GM12891 (cell line): ENCODE measurements around the gene ELOVL6. TPM values are rescaled to one million over a fixed set of nuclear protein-coding genes. Genes with fewer than 3 reads are reported as not detected.
"Not testable (repeated sequence)": the region's sequence is repeated elsewhere in the genome, so short reads cannot be mapped to it uniquely, and the experiment has no call there.

Source experiments
- DNase-seq: peaks from one replicate; pipeline ENCODE4 v3.0.0; 2011; ENCODE audit warnings: low spot score; ENCODE audit not compliant: insufficient read length
- FAIRE-seq: peaks from 2 replicates; lab custom pipeline; 2011; peaks lifted over from hg19 to GRCh38; lab: Jason Lieb, UNC
- PAX5 ChIP-seq: IDR thresholded peaks from 2 replicates; pipeline ENCODE4 v1.6.1; 2011; ENCODE audit warnings: low read length, moderate library complexity, mild to moderate bottlenecking; ENCODE audit not compliant: insufficient read depth, severe bottlenecking
- POLR2A ChIP-seq: IDR thresholded peaks from 2 replicates; pipeline ENCODE4 v1.6.1; 2011; ENCODE audit warnings: low read depth, low read length, control low read depth
- POLR2AphosphoS5 ChIP-seq: IDR thresholded peaks from 2 replicates; pipeline ENCODE4 v1.6.1; 2011; ENCODE audit warnings: low read depth, low read length, control low read depth
- POU2F2 ChIP-seq: IDR thresholded peaks from 2 replicates; pipeline ENCODE4 v1.6.1; 2011; ENCODE audit warnings: low read depth, mild to moderate bottlenecking, control low read depth, low read length, moderate library complexity
- SPI1 ChIP-seq: IDR thresholded peaks from 2 replicates; pipeline ENCODE4 v1.6.1; 2011; ENCODE audit warnings: low read depth, low read length, control low read depth
- TAF1 ChIP-seq: IDR thresholded peaks from 2 replicates; pipeline ENCODE4 v1.6.1; 2011; ENCODE audit warnings: low read depth, low read length, control low read depth
- polyA plus RNA-seq: library from polyadenylated mRNA; unstranded; fragments of >200 nt; gene quantifications from one replicate; pipeline ENCODE4 v1.2.1, GENCODE V29; 2012; ENCODE audit warnings: low read depth, missing spikeins, inconsistent platforms; ENCODE audit not compliant: missing spikeins

Gene ELOVL6, protein sequence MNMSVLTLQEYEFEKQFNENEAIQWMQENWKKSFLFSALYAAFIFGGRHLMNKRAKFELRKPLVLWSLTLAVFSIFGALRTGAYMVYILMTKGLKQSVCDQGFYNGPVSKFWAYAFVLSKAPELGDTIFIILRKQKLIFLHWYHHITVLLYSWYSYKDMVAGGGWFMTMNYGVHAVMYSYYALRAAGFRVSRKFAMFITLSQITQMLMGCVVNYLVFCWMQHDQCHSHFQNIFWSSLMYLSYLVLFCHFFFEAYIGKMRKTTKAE
- 5.9 TPM for polyA plus RNA-seq

DNA sequence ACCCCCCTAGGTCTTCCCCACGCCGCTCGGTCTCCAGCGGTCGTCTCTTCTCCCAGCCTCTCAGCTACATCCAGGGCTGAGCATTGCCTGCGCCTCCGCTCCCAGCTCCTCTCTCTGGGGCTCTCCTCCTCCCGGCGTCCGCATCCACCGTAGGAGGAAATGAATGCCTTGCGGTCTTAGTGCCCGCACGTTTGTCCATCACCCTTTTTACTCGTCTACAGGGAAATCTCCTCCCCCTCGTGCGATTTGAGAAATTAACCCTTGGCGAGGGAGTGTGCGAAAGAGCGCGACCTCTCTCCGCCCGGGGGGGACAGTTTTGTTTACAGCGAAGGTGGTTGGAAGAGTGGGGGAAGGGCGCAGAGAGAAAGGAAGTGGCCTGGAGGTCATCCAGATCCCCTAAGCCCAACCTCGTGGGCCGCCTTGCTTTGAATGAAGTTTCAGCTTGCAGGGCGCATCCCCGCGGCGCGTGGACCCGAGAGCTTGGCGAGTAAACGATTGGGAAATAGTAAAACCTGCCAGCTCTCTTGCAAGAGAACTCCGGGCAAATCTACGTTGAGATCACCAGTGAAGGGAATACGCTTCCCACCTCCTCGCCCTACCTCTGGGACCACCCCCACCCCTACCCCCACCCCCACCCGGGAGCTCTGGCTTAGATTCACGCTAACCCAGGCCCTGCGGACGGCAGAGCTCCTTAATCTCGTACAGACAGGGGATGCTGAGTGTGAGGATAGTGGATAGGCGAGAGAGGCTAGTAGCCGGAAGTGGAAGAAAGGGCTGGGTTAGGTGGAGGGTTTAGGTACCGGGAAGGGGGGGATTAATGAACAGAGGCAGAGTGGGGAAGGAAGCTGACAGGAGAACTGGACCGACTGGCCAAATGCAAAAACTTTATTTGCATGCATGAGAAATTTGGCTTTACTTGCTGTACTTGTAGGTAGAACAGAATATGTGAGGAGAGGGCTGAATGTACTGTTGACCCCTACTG, at the start of gene ELOVL6:
TSS of gene ELOVL6 (minus strand) at position 181 of the 982 bp plus-strand sequence. CDS start 280 bp downstream, outside the sequence.
- TF ChIP-seq POLR2AphosphoS5 (no peak), TAF1 (0 out of 2 replicates have a peak, but pooled peaks have one; percentile 57), SPI1 (peak; percentile 60), POU2F2 (peak; percentile 42; the same call in 1 of the 2 replicates)
- no peak for DNase-seq
- peak; percentile 80 for FAIRE-seq

DNA sequence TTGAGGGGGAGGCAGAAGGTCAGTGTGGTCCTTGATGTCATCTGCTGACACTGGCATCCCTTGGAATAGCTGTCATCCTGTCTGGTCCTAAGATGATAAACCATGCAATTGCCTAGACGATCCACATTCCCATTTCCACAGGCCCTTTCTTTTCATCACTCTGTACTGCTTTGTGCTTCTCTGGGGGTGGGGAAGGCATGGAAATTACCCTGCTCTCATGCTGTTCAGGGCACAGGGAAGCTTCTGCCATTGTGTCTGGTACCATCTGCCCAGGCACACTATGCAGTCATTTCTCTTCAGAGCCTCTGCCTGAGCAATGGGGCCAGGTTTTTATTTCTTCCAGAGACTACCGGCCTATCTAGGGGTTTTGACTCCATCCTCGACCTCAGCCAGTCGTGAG, 49.7 kb upstream of the ELOVL6 start:
- FAIRE-seq (no peak), DNase-seq (no peak)

DNA sequence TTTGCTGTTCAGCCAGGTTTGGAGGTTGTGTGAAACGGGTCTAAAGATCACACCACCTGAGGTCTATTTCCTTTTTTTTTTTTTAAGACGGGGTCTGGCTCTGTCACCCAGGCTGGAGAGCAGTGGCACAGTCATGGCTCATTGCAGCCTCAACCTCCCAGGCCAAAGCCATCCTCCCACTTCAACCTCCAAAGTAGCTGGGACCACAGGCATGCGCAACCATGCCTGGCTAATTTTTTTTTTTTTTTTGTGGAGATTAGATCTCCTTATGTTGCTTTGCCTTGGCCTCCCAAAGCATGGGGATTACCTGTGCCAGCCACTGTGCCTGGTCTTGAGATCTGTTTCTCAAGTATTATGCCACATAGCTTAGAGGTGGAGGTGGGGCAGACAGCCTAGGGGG, 49.2 kb upstream of the ELOVL6 start:
- DNase-seq (no peak), FAIRE-seq (no peak)
- no peak for TF ChIP-seq SPI1
- no peak for TF ChIP-seq POLR2A
- TF ChIP-seq POLR2AphosphoS5 = no peak
- no peak for TF ChIP-seq PAX5
- TF ChIP-seq TAF1 = no peak
- no peak for TF ChIP-seq POU2F2

More for the DNA sequence above, 49.7 kb upstream of the ELOVL6 start:
- TF ChIP-seq SPI1 (no peak), POU2F2 (no peak), TAF1 (no peak), POLR2AphosphoS5 (no peak), PAX5 (no peak), POLR2A (no peak)

DNA sequence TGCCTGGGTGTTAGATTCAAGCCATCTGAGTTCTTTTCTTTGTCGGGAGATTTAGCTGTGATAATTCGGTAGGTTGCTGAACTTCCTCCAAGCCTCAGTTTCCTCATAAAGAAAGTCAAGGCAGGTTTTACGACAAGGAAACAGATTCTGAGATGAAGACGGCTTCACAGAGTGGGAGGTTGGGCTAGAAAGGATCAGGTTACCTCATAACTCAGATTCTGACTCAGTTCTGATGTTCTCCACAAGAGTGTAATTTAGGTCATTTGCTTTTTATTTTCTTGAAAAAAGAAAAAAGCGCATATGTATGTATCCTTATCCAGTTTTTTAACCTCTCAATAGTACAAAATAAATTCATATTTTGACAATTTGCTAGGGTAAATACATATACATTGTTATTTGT, 47.2 kb upstream of the ELOVL6 start:
- TF ChIP-seq POLR2AphosphoS5 = no peak
- no peak for TF ChIP-seq POLR2A
- TF ChIP-seq SPI1 = no peak
- no peak for TF ChIP-seq PAX5
- no peak for TF ChIP-seq TAF1
- TF ChIP-seq POU2F2 = no peak
- DNase-seq (no peak), FAIRE-seq (no peak)

DNA sequence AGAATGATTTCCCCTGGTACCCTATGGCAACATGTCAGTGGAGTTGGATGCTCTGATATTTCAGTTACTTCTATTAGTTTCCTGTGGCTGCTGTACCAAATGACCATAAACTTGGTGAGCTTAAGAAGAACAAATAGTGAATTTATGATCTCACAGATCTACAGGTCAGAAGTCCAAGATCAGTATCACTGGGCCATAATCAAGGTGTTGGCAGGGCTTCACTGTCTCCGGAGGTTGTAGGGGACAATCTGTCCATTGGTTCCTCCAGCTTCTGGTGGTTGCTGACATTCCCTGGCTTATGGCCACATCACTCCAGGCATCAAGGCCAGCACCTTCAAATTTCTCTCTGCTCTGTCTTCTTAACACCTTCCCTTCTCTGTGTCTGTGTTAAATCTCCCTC, 37.9 kb upstream of the ELOVL6 start:
- FAIRE-seq (no peak), DNase-seq (no peak)
- no peak for TF ChIP-seq PAX5
- TF ChIP-seq POLR2AphosphoS5 = no peak
- TF ChIP-seq TAF1 = no peak
- TF ChIP-seq SPI1 = no peak
- no peak for TF ChIP-seq POLR2A
- no peak for TF ChIP-seq POU2F2

DNA sequence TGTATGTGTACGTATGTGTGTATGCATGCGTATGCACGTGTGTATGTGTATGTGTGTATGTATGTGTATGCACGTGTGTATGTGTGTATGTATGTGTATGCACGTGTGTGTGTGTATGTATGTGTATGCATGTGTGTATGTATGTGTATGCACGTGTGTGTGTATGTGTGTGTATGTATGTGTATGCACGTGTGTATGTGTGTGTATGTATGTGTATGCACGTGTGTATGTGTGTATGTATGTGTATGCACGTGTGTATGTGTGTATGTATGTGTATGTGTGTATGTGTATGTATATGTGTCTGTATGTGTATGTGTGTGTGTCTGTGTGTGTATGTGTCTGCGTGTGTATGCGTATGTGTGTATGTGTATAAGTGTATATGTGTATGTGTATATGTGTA, 35.2 kb upstream of the ELOVL6 start:
- FAIRE-seq = peak; percentile 98
- not testable (repeated sequence) for DNase-seq

DNA sequence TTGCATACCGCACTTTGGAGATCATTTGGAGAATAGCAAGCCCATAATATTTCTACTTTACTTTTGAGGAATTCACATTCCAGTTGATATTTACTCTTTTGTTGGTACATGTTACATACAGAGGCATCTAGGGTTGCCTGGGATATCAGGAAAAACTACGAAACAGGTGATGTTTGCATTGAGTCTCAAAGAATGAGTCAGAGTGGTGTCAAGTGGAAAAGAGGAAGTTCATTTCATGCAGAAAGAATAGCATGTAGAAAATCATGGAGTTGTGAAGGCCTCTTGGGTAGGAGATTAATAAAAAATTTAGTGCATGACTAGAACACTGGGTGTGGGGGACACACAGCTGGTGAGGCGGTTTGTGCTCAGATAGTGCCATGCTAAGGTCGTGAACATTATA, 33.5 kb upstream of the ELOVL6 start:
- TF ChIP-seq PAX5 (no peak), POLR2A (no peak), TAF1 (no peak), POLR2AphosphoS5 (no peak), SPI1 (peak; percentile 62), POU2F2 (no peak)
- DNase-seq = no peak
- FAIRE-seq = no peak

DNA sequence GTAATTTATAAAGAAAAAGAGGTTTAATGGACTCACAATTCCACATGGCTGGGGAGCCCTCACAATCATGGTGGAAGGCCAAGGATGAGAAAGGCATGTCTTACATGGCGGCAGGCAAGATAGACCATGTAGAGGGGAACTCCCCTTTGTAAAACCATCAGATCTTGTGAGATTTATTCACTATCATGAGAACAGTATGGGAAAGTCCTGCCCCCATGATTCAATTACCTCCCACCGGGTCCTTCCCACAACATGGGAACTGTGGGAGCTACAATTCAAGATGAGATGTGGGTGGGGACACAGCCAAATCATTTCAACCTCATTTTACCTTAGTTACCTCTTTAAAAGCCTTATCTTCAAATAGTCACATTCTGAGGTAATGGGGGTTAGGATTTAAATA, 30.9 kb upstream of the ELOVL6 start:
- TF ChIP-seq POLR2AphosphoS5 (no peak), POU2F2 (no peak)
- no peak for DNase-seq
- no peak for FAIRE-seq

DNA sequence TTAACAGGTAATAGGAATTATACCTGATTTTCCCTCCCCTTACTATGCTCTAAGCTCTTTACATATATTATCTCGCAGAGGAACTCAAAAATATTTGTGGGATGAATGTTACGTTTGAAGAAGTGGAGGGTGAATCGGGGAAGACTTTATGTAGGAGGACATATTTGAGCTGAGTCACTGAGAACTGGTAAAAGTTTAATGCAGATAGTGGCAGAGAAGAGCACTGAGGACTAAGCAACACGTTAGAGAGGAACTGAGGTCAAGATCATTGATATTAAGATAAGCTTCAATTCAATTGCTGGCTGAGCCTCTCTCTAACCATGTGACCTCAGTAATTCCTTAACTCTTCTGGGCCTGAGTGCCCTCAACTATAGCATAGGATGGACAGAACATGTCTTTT, 26.4 kb upstream of the ELOVL6 start:
- no peak for DNase-seq
- no peak for FAIRE-seq
- TF ChIP-seq TAF1 = no peak
- TF ChIP-seq POLR2A = no peak

DNA sequence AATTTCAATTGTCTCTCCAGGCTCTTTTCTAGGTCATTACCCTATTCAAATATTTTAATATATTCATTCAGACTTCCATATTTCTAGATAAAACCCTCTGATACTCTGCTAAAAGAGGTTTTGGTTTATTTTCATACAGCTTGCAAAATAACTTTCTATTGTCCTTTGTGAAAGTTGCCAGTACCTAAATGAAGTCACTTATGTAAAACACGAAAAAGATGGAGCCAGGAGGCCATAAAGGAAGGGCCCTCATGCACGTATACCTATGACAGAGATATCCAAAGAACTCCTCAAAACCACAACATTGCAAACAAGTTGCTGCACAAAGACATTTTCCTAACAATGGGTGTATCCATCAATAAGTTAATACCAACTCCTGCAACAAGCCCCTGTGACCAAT, 25.7 kb upstream of the ELOVL6 start:
- TF ChIP-seq POLR2A = no peak
- TF ChIP-seq POU2F2 = no peak
- no peak for TF ChIP-seq SPI1
- no peak for TF ChIP-seq POLR2AphosphoS5
- no peak for TF ChIP-seq PAX5
- no peak for TF ChIP-seq TAF1
- no peak for FAIRE-seq

DNA sequence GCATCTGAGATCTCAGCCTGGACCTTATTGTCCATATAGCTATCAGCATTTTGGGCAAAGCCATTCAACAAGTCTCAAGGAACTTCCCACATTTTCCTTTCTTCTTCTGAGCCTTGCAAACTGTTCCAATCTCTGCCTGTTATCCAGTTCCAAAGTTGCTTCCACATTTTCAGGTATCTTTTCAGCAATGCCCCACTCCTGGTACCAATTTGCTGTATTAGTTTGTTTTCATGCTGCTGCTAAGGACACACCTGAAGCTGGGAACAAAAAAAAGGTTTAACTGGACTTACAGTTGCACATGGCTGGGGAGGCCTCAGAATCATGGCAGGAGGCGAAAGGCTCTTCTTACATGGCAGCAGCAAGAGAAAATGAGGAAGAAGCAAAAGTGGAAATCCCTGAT, 20.5 kb upstream of the ELOVL6 start:
- not testable (repeated sequence) for DNase-seq, FAIRE-seq

More for the DNA sequence above, 25.7 kb upstream of the ELOVL6 start:
- DNase-seq = no peak

DNA sequence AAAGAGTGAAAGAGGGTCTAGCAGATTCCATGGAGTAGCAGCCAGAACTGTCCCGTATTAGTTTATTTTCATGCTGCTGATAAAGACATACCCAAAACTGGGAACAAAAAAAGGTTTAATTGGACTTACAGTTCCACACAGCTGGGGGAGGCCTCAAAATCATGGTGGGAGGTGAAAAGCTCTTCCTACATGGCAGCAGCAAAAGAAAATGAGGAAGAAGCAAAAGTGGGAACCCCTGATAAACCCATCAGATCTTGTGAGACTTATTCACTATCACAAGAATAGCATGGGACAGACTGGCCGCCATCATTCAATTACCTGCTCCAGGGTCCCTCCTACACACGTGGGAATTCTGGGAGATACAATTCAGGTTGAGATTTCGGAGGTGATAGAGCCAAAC, 18.8 kb upstream of the ELOVL6 start:
- not testable (repeated sequence) for FAIRE-seq, DNase-seq
